AML-193 (cell line): ENCODE data around the gene MMAB.

Experiments
- DNase-seq, 2 experiments: peaks; one replicate each; lab custom pipeline; 2025; lab: John Stamatoyannopoulos, UW

The MMAB gene

GRCh38 chr12:109559200-109559505 lies 14.2 kb downstream of the MMAB start:
- no peak for DNase-seq

GRCh38 chr12:109558374-109559199 lies 14.7 kb downstream of the MMAB start:
- no peak for DNase-seq

GRCh38 chr12:109557805-109558204 lies 15.5 kb downstream of the MMAB start:
- no peak for DNase-seq

- no peak for DNase-seq
Observed at GRCh38 chr12:109557200-109557599, 16.1 kb downstream of the MMAB start.

- DNase-seq = no peak
Observed at GRCh38 chr12:109555431-109556315, 17.6 kb downstream of the MMAB start.

- no peak for DNase-seq
Observed at GRCh38 chr12:109554761-109555160, 18.5 kb downstream of the MMAB start.

- no peak for DNase-seq
Observed at GRCh38 chr12:109553906-109554500, 19.3 kb downstream of the MMAB start.

GRCh38 chr12:109553483-109553882 lies 19.8 kb downstream of the MMAB start:
- no peak for DNase-seq

GRCh38 chr12:109552971-109553370 lies 20.3 kb downstream of the MMAB start:
- no peak for DNase-seq

GRCh38 chr12:109551108-109551507 lies 22.2 kb downstream of the MMAB start:
- no peak for DNase-seq

- DNase-seq = no peak
Observed at GRCh38 chr12:109550281-109550680, 23.0 kb downstream of the MMAB start.

GRCh38 chr12:109549613-109550270 lies 23.6 kb downstream of the MMAB start:
- DNase-seq = no peak

GRCh38 chr12:109548258-109548657 lies 25.0 kb downstream of the MMAB start:
- DNase-seq = no peak

GRCh38 chr12:109547286-109547685 lies 26.0 kb downstream of the MMAB start:
- no peak for DNase-seq

GRCh38 chr12:109545826-109546225 lies 27.5 kb downstream of the MMAB start:
- DNase-seq = no peak

- no peak for DNase-seq
Observed at GRCh38 chr12:109544955-109545531, 28.3 kb downstream of the MMAB start.

GRCh38 chr12:109542876-109543275 lies 30.4 kb downstream of the MMAB start:
- DNase-seq = no peak

- no peak for DNase-seq
Observed at GRCh38 chr12:109542014-109542413, 31.3 kb downstream of the MMAB start.

- no peak for DNase-seq
Observed at GRCh38 chr12:109541413-109541726, 31.9 kb downstream of the MMAB start.

GRCh38 chr12:109540526-109541412 lies 32.5 kb downstream of the MMAB start:
- DNase-seq = no peak

GRCh38 chr12:109539508-109539907 lies 33.8 kb downstream of the MMAB start:
- no peak for DNase-seq
